Parathyroid adenoma (tissue), 2 donors: ENCODE data around the gene C1orf216.
"Not testable (repeated sequence)": the region's sequence is repeated elsewhere in the genome, so short reads cannot be mapped to it uniquely, and the experiment has no call there.

Source experiments
- H2AFZ ChIP-seq: fragments of 300-600 bp; sonication (generic); one replicate; pipeline ENCODE4 v1.7.0; 2017; ENCODE audit warnings: antibody characterized with exemption, mild to moderate bottlenecking
- H3K27ac ChIP-seq: fragments of 300-600 bp; sonication (generic); one replicate; pipeline ENCODE4 v1.7.0; 2017
- H3K27me3 ChIP-seq: fragments of 300-600 bp; sonication (generic); one replicate; pipeline ENCODE4 v1.7.0; 2017; ENCODE audit warnings: low read length; ENCODE audit not compliant: control insufficient read depth, insufficient read depth
- H3K36me3 ChIP-seq: fragments of 300-600 bp; sonication (generic); one replicate; pipeline ENCODE4 v1.7.0; 2017; ENCODE audit warnings: low read length; ENCODE audit not compliant: control insufficient read depth, insufficient read depth
- H3K4me1 ChIP-seq: fragments of 300-600 bp; sonication (generic); one replicate; pipeline ENCODE4 v1.7.0; 2017; ENCODE audit warnings: control low read depth
- H3K4me2 ChIP-seq: fragments of 300-600 bp; sonication (generic); one replicate; pipeline ENCODE4 v1.7.0; 2017; ENCODE audit warnings: low read length
- H3K4me3 ChIP-seq: fragments of 300-600 bp; sonication (generic); one replicate; pipeline ENCODE4 v1.7.0; 2017; ENCODE audit warnings: low read depth, low read length
- H3K79me2 ChIP-seq: fragments of 300-600 bp; sonication (generic); one replicate; pipeline ENCODE4 v1.7.0; 2017; ENCODE audit warnings: control low read depth
- H3K9ac ChIP-seq: fragments of 300-600 bp; sonication (generic); one replicate; pipeline ENCODE4 v1.7.0; 2017; ENCODE audit warnings: mild to moderate bottlenecking
- H3K9me3 ChIP-seq: fragments of 300-600 bp; sonication (generic); one replicate; pipeline ENCODE4 v1.7.0; 2017; ENCODE audit warnings: low read length; ENCODE audit not compliant: control insufficient read depth
- TF ChIP-seq, protein P1 (sequence below): fragments of 300-600 bp; sonication (generic); IDR thresholded peaks from one replicate; pipeline ENCODE4 v1.7.0; 2017; ENCODE audit warnings: antibody characterized with exemption, mild to moderate bottlenecking
- donor health status: primary hyperparathyroidism.

The C1orf216 gene

DNA sequence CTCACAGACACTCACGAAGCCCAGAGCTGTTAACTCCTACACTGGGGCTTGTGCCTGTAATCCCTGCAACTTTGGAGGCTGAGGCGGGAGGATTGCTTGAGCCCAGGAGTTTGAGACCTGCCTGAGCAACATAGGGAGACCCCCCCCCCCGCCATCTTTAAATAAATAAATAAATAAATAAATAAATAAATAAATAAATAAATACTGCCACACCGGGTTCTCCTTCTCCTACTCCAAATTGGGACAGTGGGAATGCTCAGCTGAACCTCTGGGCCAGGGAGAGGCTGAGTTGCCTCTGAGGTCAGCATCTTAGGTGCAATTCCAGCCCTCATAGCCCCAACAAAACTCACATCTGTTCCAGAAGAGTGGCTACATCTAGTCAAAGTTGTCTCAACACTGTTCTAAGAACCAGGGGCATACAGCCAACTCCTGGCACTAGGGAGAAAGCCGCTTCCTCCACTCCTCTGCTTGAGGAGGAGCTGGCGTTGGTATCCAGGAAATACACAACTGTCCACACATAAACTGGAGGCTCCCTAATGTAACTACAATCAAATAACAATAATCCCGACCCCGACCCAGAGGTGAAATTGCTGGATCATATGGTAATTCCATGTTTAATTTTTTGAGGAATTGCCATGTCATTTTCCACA, 27.0 kb downstream of the C1orf216 start:
- Histone ChIP-seq H3K4me2 (no peak overlapping the region), H3K9ac (no peak overlapping the region), H3K4me1 (no peaks in the 10 kb centered on the region), H3K36me3 (no peaks in the 10 kb centered on the region), H3K9me3 (no peaks in the 10 kb centered on the region), H3K79me2 (no peaks in the 10 kb centered on the region), H3K27me3 (no peaks in the 10 kb centered on the region), H3K27ac (no peak overlapping the region), H3K4me3 (no peak overlapping the region), H2AFZ (no peak overlapping the region)
- TF ChIP-seq, protein P1, sequence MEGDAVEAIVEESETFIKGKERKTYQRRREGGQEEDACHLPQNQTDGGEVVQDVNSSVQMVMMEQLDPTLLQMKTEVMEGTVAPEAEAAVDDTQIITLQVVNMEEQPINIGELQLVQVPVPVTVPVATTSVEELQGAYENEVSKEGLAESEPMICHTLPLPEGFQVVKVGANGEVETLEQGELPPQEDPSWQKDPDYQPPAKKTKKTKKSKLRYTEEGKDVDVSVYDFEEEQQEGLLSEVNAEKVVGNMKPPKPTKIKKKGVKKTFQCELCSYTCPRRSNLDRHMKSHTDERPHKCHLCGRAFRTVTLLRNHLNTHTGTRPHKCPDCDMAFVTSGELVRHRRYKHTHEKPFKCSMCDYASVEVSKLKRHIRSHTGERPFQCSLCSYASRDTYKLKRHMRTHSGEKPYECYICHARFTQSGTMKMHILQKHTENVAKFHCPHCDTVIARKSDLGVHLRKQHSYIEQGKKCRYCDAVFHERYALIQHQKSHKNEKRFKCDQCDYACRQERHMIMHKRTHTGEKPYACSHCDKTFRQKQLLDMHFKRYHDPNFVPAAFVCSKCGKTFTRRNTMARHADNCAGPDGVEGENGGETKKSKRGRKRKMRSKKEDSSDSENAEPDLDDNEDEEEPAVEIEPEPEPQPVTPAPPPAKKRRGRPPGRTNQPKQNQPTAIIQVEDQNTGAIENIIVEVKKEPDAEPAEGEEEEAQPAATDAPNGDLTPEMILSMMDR, result no peak

DNA sequence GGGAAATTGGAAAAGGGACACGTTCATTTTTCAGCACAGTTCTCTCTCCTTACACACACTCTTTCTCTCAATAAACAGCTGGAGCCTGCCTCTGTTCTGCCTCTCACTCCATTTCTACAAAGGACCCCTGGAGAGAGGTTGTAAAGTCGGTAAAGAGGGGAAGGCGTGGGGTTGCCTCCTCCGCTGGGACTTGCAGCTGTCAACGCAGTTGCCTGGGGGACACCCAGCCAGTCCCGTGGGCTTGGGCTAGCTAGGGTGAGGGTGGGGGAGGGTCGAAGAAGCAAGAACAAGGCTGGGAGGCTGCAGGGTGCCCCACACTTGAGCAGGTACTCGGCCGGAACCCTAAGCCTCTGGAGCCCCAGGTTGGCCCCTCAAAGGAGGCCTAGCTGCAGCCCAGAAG, 27.6 kb downstream of the C1orf216 start:
- H2AFZ ChIP-seq, result no peak overlapping the region
- no peaks in the 10 kb centered on the region for H3K79me2 ChIP-seq
- no peak overlapping the region for H3K9ac ChIP-seq
- TF ChIP-seq, protein P1, result no peak
- no peaks in the 10 kb centered on the region for H3K4me1 ChIP-seq
- H3K4me3 ChIP-seq, result no peak overlapping the region
- no peaks in the 10 kb centered on the region for H3K27me3 ChIP-seq
- no peak overlapping the region for H3K4me2 ChIP-seq
- H3K9me3 ChIP-seq, result no peaks in the 10 kb centered on the region
- H3K27ac ChIP-seq, result no peak overlapping the region
- no peaks in the 10 kb centered on the region for H3K36me3 ChIP-seq

DNA sequence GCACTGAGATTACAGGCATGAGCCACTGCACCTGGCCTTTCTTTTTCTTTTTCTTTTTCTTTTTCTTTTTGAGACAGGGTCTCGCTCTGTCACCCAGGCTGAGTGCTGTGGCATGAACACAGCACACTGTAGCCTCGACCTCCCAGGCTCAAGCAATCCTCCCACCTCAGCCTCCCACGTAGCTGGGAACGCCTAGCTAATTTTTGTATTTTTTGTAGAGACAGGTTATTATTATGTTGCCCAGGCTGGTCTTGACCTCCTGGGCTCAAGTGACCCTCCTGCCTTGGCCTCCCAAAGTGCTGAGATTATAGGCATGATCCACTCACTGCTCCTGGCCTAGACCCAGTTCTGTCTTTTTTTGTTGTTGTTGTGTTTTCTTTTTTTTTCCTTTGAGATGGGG, 28.6 kb downstream of the C1orf216 start:
- H3K36me3 ChIP-seq, H3K4me3 ChIP-seq, H3K4me1 ChIP-seq, H3K79me2 ChIP-seq, H2AFZ ChIP-seq, H3K9me3 ChIP-seq, H3K27me3 ChIP-seq, H3K27ac ChIP-seq, H3K9ac ChIP-seq, H3K4me2 ChIP-seq: not testable (repeated sequence)

DNA sequence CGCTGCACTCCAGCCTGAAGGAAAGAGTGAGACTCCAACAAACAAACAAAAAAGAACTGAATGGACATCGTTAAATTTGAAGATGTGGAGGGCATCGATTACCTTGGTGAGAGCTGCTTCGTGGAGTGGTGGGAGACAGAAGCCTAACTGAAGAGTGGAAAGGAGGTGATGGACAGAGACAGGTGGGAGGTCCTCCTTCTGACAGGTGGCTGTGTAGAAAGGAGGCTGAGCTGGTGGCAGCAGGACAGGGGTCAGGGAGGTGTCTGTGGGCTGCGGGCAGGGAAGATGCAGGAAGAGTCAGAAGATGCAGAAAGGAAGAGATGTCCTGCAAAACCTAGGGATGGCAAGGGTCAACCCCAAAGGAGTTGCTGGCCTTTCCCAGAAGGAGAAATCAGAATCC, 30.5 kb downstream of the C1orf216 start:
- H3K27ac ChIP-seq, result no peak overlapping the region

DNA sequence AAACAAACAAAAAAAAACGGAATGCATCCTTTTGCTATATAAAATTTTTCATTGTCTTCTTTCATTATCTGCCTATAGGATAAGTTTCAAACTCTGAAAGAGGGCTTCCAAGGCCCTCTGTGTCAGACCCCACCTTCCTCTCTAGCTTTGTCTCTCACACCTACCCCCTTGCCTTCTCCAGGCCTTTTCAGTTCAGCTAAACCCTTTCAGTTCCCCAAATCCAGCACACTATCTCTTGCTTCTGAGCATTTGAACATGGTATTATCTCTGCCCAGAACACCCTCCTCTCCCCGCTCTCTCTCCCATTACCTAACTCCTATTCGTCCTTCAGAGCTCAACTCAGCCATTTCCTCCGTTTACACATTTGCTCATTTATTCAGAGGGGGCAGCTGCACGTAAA, 35.7 kb downstream of the C1orf216 start:
- Histone ChIP-seq H2AFZ (no peak overlapping the region), H3K27me3 (no peaks in the 10 kb centered on the region), H3K36me3 (no peaks in the 10 kb centered on the region), H3K27ac (no peak overlapping the region), H3K4me3 (no peak overlapping the region), H3K9ac (no peak overlapping the region), H3K4me1 (no peaks in the 10 kb centered on the region), H3K79me2 (no peaks in the 10 kb centered on the region), H3K9me3 (no peaks in the 10 kb centered on the region), H3K4me2 (no peak overlapping the region)
- TF ChIP-seq, protein P1, result no peak

More for the DNA sequence above, 30.5 kb downstream of the C1orf216 start:
- Histone ChIP-seq H3K79me2 (no peaks in the 10 kb centered on the region), H3K4me2 (no peak overlapping the region), H2AFZ (no peak overlapping the region), H3K4me3 (no peak overlapping the region), H3K36me3 (no peaks in the 10 kb centered on the region), H3K9ac (no peak overlapping the region), H3K4me1 (no peaks in the 10 kb centered on the region), H3K27me3 (no peaks in the 10 kb centered on the region), H3K9me3 (no peaks in the 10 kb centered on the region)
- TF ChIP-seq, protein P1, result no peak
